Suprapubic skin (tissue), 4 donors: ENCODE measurements around the gene JHY.

ENCODE experiments used
- CTCF ChIP-seq, 2 donors: fragments of 200-600 bp in 1 of 2; fragments of 450-650 bp in 1 of 2; sonication (generic) in 1 of 2; IDR thresholded peaks; one replicate each; pipeline ENCODE4 v1.5.1; 2016 to 2019; ENCODE audit warnings: antibody characterized with exemption in 2 of 2, mild to moderate bottlenecking in 1 of 2, moderate library complexity in 1 of 2
- POLR2A ChIP-seq, 2 donors: fragments of 450-650 bp; IDR thresholded peaks; one replicate each; pipeline ENCODE4 v1.6.1; 2017; ENCODE audit warnings: antibody characterized with exemption in 2 of 2, mild to moderate bottlenecking in 2 of 2, moderate library complexity in 2 of 2
- POLR2AphosphoS5 ChIP-seq, 3 donors: sonication (generic); formaldehyde crosslinking; IDR thresholded peaks; one replicate each; pipeline ENCODE4 v1.6.1; 2017; ENCODE audit warnings: antibody characterized with exemption in 3 of 3

GRCh38 chr11:122977470-122978298, 95.1 kb downstream of the JHY start:
- TF ChIP-seq CTCF (IDR thresholded peaks at IDR 0.05) (no peak), POLR2AphosphoS5 (IDR thresholded peaks at IDR 0.05) (no peak), POLR2A (IDR thresholded peaks at IDR 0.05) (no peak)
